SK-N-SH treated with all-trans-retinoic acid at 6 μM for 48 hours (cell line): ENCODE measurements around the gene CYS1.

ENCODE experiments used
- ATAC-seq: fragments of 200-7000 bp; cut with Tn5 transposase; 3 replicates; pipeline ENCODE4 v1.9.1; 2020; ENCODE audit warnings: mild to moderate bottlenecking, moderate library complexity
- ARNTL ChIP-seq: fragments of 450-650 bp; formaldehyde crosslinking; IDR thresholded peaks from 2 replicates; pipeline ENCODE4 v1.5.0; 2020; ENCODE audit warnings: low read depth, mild to moderate bottlenecking, moderate library complexity, borderline replicate concordance
- BACH2 ChIP-seq: fragments of 250-450 bp; sonication (Bioruptor Pico); IDR thresholded peaks from 2 replicates; pipeline ENCODE4 v1.9.0; 2021; ENCODE audit warnings: mild to moderate bottlenecking, borderline replicate concordance
- CREB5 ChIP-seq: fragments of 250-450 bp; sonication (Bioruptor Pico); IDR thresholded peaks from 2 replicates; pipeline ENCODE4 v1.5.1; 2020; ENCODE audit warnings: low read depth, mild to moderate bottlenecking, moderate library complexity
- ESRRG ChIP-seq: fragments of 250-450 bp; sonication (Bioruptor Pico); IDR thresholded peaks from 2 replicates; pipeline ENCODE4 v1.6.1; 2021; ENCODE audit warnings: mild to moderate bottlenecking
- GLIS3 ChIP-seq: fragments of 250-450 bp; sonication (Bioruptor Pico); IDR thresholded peaks from 2 replicates; pipeline ENCODE4 v1.5.0; 2020; ENCODE audit warnings: mild to moderate bottlenecking, moderate library complexity
- ISL1 ChIP-seq: fragments of 250-450 bp; sonication (Bioruptor Pico); IDR thresholded peaks from 2 replicates; pipeline ENCODE4 v2.1.2; 2022; ENCODE audit warnings: mild to moderate bottlenecking, moderate library complexity
- OSR1 ChIP-seq: fragments of 250-450 bp; sonication (Bioruptor Pico); IDR thresholded peaks from 2 replicates; pipeline ENCODE4 v1.8.0; 2022; ENCODE audit warnings: moderate library complexity, mild to moderate bottlenecking, inconsistent platforms
- PATZ1 ChIP-seq: fragments of 250-450 bp; sonication (Bioruptor Pico); IDR thresholded peaks from 2 replicates; pipeline ENCODE4 v1.8.0; 2020; ENCODE audit warnings: mild to moderate bottlenecking, moderate library complexity, borderline replicate concordance
- POU6F1 ChIP-seq: fragments of 250-450 bp; sonication (Bioruptor Pico); IDR thresholded peaks from 2 replicates; pipeline ENCODE4 v1.8.0; 2021; ENCODE audit warnings: low read depth, mild to moderate bottlenecking, moderate library complexity, borderline replicate concordance
- PPARA ChIP-seq: fragments of 250-450 bp; sonication (Bioruptor Pico); IDR thresholded peaks from 2 replicates; pipeline ENCODE4 v1.5.0; 2020; ENCODE audit warnings: mild to moderate bottlenecking, borderline replicate concordance
- RARB ChIP-seq: fragments of 250-450 bp; sonication (Bioruptor Pico); IDR thresholded peaks from 2 replicates; pipeline ENCODE4 v1.8.0; 2021; ENCODE audit warnings: mild to moderate bottlenecking, moderate library complexity
- SNAI2 ChIP-seq: fragments of 250-450 bp; sonication (Bioruptor Pico); IDR thresholded peaks from 2 replicates; pipeline ENCODE4 v1.5.0; 2020; ENCODE audit warnings: mild to moderate bottlenecking, moderate library complexity
- TCF4 ChIP-seq: fragments of 250-450 bp; sonication (Bioruptor Pico); IDR thresholded peaks from 2 replicates; pipeline ENCODE4 v1.8.0; 2021; ENCODE audit warnings: mild to moderate bottlenecking, moderate library complexity, borderline replicate concordance
- TOX ChIP-seq: fragments of 250-450 bp; sonication (Bioruptor Pico); IDR thresholded peaks from 2 replicates; pipeline ENCODE4 v1.8.0; 2021; ENCODE audit warnings: mild to moderate bottlenecking, moderate library complexity, borderline replicate concordance
- TSHZ2 ChIP-seq: fragments of 250-450 bp; sonication (Bioruptor Pico); IDR thresholded peaks from 2 replicates; pipeline ENCODE4 v1.5.0; 2020; ENCODE audit warnings: mild to moderate bottlenecking, moderate library complexity
- ZC3H10 ChIP-seq: fragments of 250-450 bp; sonication (Bioruptor Pico); IDR thresholded peaks from 2 replicates; pipeline ENCODE4 v1.5.1; 2021; ENCODE audit warnings: mild to moderate bottlenecking, moderate library complexity
- ZFP3 ChIP-seq: fragments of 250-450 bp; sonication (Bioruptor Pico); IDR thresholded peaks from 2 replicates; pipeline ENCODE4 v1.5.0; 2020; ENCODE audit warnings: mild to moderate bottlenecking, moderate library complexity
- ZFP30 ChIP-seq: fragments of 450-650 bp; formaldehyde crosslinking; IDR thresholded peaks from 2 replicates; pipeline ENCODE4 v1.5.0; 2022; ENCODE audit warnings: mild to moderate bottlenecking, moderate library complexity
- ZNF565 ChIP-seq: fragments of 450-650 bp; formaldehyde crosslinking; conservative IDR thresholded peaks from 2 replicates; pipeline ENCODE4 v1.5.0; 2020; ENCODE audit warnings: low read depth, mild to moderate bottlenecking, moderate library complexity
- ZNF70 ChIP-seq: fragments of 450-650 bp; formaldehyde crosslinking; IDR thresholded peaks from 2 replicates; pipeline ENCODE4 v1.5.0; 2020; ENCODE audit warnings: mild to moderate bottlenecking, moderate library complexity
- ZNF8 ChIP-seq: fragments of 450-650 bp; formaldehyde crosslinking; IDR thresholded peaks from 2 replicates; pipeline ENCODE4 v1.5.0; 2020; ENCODE audit warnings: mild to moderate bottlenecking, moderate library complexity

The CYS1 gene

GRCh38 chr2:10054976-10055375, 25.2 kb downstream of the CYS1 start:
- TF ChIP-seq ZNF70 (CRISPR knock-in tag) (no peak), ZNF565 (CRISPR knock-in tag) (no peak), PPARA (CRISPR knock-in tag) (no peak), ZC3H10 (CRISPR knock-in tag) (no peak), ZFP30 (CRISPR knock-in tag) (no peak), SNAI2 (no peak), ZNF8 (CRISPR knock-in tag) (no peak), CREB5 (no peak), GLIS3 (no peak), BACH2 (CRISPR knock-in tag) (no peak), OSR1 (CRISPR knock-in tag) (no peak), ESRRG (CRISPR knock-in tag) (no peak), RARB (CRISPR knock-in tag) (no peak), TCF4 (CRISPR knock-in tag) (no peak), TSHZ2 (no peak)
- ATAC-seq = no peak

- ATAC-seq = no peak
- TF ChIP-seq OSR1 (CRISPR knock-in tag) = no peak
- TF ChIP-seq ARNTL (CRISPR knock-in tag) = no peak
- no peak for TF ChIP-seq PPARA (CRISPR knock-in tag)
- TF ChIP-seq ZNF70 (CRISPR knock-in tag) = no peak
- TF ChIP-seq RARB (CRISPR knock-in tag) = no peak
- no peak for TF ChIP-seq TOX (CRISPR knock-in tag)
- no peak for TF ChIP-seq PATZ1
- TF ChIP-seq ZFP3 (CRISPR knock-in tag) = no peak
- no peak for TF ChIP-seq ESRRG (CRISPR knock-in tag)
- TF ChIP-seq TSHZ2 = no peak
- no peak for TF ChIP-seq ISL1 (CRISPR knock-in tag)
- TF ChIP-seq ZNF8 (CRISPR knock-in tag) = no peak
These were observed 25.8 kb downstream of the CYS1 start for GRCh38 chr2:10054424-10054823.

GRCh38 chr2:10053351-10053750, 26.9 kb downstream of the CYS1 start:
- no peak for ATAC-seq
- TF ChIP-seq SNAI2 = no peak
- no peak for TF ChIP-seq POU6F1 (CRISPR knock-in tag)
